ENCODE results near the gene ROR1.

- TF ChIP-seq CTCF (IDR thresholded peaks at IDR 0.05), result no peak
- no peak for TF ChIP-seq EZH2 (IDR thresholded peaks at IDR 0.05; ENCODE audit: borderline replicate concordance, insufficient read depth, low read depth, low read length, poor library complexity, severe bottlenecking)
Measured at GRCh38 chr1:64229307-64229706, 455.5 kb downstream of the ROR1 start.
